Stimulated activated CD8-positive, alpha-beta memory T cell treated with anti-CD3 and anti-CD28 coated beads, Interleukin-15, amount 100 ng/mL, for 1 hour (primary cell): ENCODE data around the gene GALNTL6.

Source experiments
- DNase-seq: peaks from one replicate; pipeline ENCODE4 v3.0.0-alpha.2; 2020; ENCODE audit warnings: low read depth

GALNTL6 gene

DNA sequence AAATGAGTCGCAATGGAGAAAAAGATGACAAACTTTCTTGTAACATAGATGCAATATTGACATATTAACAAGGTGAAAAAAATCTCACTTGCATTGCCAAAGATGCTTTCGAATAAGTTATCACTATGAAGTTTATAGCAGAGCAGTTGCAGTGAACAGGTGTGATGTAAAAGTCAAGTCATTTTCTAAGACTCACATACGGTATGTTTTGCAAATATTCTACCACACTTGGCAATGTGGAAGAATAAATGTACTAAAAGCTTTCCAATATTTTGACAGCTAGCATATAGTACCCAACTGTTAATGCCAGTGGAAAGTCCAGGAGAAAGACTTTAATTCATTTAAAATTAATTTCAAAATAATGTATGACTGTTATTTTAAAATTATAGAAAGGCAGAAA is 76.5 kb downstream of the GALNTL6 start:
- DNase-seq: no peak

DNA sequence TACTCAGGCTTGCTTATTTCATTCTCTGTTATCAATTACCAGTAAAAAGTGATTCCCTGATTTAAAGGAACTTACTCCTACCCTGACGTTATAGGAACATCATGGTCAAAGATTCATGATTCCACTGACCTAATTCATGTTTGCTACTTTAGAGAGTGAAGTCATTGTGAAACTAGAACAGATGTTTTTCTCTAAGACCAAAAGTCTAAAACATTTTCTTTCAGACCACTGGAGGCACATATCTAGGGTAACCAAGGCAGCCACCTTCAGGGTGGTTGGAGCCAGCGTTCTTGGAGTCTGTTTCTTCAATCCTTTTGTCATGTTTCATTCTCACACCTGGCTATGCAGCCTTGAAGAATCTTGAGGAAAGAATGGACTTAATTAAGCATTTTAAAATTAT is 77.8 kb downstream of the GALNTL6 start:
- no peak for DNase-seq

DNA sequence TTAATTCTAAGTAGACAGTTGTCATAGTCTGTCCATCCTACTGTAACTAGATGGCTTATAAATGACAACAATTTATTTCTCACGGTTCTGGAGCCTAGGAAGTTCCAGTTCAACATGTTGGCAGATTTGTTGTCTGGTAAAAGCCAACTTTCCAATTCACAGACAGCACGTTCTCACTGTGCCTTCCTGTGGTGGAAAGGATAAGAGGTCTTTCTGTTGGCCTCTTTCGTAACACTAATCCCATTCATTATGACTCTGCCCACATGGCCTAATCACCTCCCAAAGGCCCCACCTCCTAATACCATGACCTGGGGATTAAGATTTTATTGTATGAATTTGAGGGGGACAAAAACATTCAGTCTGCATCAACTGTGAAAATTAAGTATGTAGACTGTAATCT is 83.2 kb downstream of the GALNTL6 start:
- DNase-seq: no peak

DNA sequence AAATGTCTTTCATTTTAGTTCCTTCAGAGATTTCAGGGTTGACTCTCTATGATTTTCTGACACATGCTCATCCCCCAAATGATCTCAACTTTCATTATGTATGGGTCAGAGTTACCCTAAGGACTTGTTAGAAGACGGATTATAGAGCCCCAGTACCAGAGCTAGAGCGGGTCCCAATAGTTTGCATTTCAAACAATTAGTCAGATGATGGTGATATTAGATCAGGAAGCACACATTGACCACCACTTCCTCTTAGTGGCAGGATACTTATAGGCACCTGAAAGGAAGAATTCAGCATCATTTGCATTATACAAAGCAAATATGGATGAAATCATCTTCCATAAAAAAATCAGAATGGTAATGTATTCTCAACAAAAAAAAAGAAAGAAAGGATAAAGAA is 106.1 kb downstream of the GALNTL6 start:
- no peak for DNase-seq

- no peak for DNase-seq
Observed at GRCh38 chr4:171920901-171921300, 107.7 kb downstream of the GALNTL6 start.

DNA sequence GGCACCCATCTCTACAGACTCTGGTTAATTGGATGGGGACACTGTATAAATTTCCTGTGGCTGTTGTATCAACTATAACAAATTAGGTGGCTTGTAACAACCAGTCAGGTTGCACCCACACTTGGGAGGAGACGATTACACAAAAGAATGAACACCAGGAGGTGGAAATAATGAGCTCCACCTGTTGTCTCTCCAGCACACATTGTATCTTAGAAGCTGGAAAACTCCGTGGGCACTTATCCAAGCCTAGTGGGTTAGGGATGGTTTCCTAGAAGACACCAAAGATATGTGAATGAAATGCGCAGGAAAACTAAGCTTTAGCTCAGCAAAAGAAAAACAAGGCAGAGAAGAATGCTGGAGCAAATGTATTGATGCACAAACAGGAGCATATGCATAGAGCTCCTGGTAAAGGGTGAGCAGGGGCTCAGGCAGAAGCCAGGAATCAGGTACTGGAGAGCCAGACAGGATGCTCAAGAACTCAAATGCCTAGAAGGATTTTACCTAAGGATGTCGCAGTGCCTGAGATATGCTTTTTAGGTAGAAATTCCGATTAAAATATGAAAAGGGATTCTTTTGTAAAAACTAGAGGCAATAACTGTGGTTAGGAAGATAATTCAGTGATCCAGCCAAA is 111.7 kb downstream of the GALNTL6 start:
- DNase-seq: no peak

DNA sequence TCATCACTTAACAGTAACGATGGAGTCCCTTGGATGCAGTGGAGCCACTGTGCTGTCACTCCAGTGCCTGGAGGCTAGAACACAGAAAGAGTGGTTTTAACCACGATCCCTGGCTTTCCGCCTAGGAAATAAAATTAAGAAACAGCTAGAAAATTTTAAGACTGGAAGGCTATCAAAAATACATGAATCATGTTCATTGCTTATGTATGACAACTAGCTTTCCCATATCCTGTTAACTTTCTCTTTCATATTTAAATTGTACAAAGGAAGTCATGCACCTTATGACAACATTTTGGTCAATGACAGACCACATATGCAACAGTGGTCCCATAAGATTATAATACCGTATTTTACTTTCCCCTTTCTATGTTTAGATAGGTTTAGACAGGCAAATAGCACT is 115.1 kb downstream of the GALNTL6 start:
- no peak for DNase-seq

DNA sequence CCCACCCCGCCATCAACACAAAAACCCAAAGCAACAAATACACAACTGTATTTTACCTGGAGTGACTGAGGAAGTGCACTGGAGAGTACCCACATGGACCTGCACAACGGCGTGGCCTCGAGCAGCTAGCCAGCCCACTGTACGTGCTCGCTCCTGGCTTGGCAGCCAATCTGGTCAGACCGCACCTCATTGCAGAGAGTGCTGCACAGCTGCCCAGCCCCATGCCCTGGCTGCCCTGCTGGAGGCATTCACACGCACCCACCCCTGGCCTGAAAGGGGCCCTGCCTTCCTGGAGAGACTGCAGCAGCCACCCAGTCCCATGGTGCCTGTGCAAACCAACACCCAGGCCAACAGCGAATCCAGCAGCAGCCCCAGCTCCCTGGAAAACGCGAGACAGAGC is 116.3 kb downstream of the GALNTL6 start:
- no peak for DNase-seq

GRCh38 chr4:171929907-171930306 is 116.7 kb downstream of the GALNTL6 start:
- no peak for DNase-seq

DNA sequence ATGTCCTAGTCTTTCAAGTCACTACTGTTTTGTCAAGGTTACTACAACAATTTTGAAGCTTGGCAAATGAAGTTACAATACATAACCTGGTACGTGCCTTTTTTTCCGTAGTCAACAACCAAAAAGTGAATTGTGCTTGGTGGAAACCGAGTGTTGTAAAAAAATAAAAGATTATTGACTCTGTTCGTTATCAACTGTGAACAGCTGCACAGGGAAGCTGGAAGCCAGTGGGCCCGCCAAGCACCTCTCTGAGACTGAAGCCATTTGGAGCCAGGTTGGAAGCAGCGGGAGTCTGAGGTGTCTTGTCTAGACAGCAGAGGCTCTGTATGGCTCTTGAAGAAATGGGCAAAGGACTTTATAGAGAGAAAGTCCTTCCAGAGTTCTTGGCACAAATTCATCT is 119.0 kb downstream of the GALNTL6 start:
- DNase-seq: no peak

GRCh38 chr4:171940656-171941055 is 127.5 kb downstream of the GALNTL6 start:
- no peak for DNase-seq

DNA sequence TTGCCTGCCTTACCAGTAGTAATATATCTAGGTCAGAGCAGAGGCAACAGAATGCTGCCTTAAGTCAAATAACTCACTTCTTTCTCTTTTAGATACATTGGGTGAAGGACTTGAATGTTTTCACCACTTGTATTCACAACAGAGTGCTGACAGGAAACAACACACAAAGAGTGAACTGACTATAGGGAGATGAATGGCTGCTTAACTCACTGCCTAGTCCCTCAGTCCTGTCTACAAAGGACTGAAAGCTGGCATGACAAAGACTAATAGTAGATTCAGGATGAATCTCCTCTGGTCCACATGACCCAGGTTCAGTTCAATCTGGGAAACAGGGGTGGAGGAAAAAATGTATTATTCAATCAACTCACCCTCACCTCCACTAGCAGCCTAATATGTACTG is 134.2 kb downstream of the GALNTL6 start:
- no peak for DNase-seq

- no peak for DNase-seq
Observed at GRCh38 chr4:171948038-171948437, 134.8 kb downstream of the GALNTL6 start.

- no peak for DNase-seq
Observed at GRCh38 chr4:171954650-171955049, 141.4 kb downstream of the GALNTL6 start.

GRCh38 chr4:171956678-171957077 is 143.5 kb downstream of the GALNTL6 start:
- DNase-seq: no peak

DNA sequence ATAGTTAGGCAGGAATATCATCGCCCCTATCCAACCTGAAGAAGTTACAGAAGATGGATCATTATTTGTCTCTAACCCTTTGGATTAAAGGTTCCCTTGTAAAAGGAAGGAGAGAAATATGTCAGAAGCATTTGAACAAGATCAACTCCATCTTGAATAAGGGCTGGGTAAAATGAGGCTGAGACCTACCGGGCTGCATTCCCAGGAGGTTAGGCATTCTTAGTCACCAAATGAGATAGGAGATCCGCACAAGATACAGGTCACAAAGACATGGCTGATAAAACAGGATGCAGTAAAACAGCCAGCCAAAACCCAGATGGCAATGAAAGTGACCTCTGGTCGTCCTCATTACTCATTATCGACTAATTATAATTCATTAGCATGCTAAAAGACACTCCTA is 148.9 kb downstream of the GALNTL6 start:
- DNase-seq: no peak

- DNase-seq: no peak
Observed at GRCh38 chr4:171966356-171966755, 153.2 kb downstream of the GALNTL6 start.

- no peak for DNase-seq
Observed at GRCh38 chr4:171978216-171978615, 165.0 kb downstream of the GALNTL6 start.

GRCh38 chr4:171979461-171979860 is 166.3 kb downstream of the GALNTL6 start:
- no peak for DNase-seq

- DNase-seq: no peak
Observed at GRCh38 chr4:171981185-171981584, 168.0 kb downstream of the GALNTL6 start.

- DNase-seq: no peak
Observed at GRCh38 chr4:171983935-171984805, 171.0 kb downstream of the GALNTL6 start.

GRCh38 chr4:171985129-171985528 is 171.9 kb downstream of the GALNTL6 start:
- no peak for DNase-seq

- no peak for DNase-seq
Observed at GRCh38 chr4:171993247-171993646, 180.0 kb downstream of the GALNTL6 start.

- no peak for DNase-seq
Observed at GRCh38 chr4:172007889-172008288, 194.7 kb downstream of the GALNTL6 start.
